AML-193 (cell line): ENCODE measurements around the gene TSPAN5.

Experiments used
- DNase-seq, 2 experiments: peaks; one replicate each; lab custom pipeline; 2025; lab: John Stamatoyannopoulos, UW

The TSPAN5 gene

DNA sequence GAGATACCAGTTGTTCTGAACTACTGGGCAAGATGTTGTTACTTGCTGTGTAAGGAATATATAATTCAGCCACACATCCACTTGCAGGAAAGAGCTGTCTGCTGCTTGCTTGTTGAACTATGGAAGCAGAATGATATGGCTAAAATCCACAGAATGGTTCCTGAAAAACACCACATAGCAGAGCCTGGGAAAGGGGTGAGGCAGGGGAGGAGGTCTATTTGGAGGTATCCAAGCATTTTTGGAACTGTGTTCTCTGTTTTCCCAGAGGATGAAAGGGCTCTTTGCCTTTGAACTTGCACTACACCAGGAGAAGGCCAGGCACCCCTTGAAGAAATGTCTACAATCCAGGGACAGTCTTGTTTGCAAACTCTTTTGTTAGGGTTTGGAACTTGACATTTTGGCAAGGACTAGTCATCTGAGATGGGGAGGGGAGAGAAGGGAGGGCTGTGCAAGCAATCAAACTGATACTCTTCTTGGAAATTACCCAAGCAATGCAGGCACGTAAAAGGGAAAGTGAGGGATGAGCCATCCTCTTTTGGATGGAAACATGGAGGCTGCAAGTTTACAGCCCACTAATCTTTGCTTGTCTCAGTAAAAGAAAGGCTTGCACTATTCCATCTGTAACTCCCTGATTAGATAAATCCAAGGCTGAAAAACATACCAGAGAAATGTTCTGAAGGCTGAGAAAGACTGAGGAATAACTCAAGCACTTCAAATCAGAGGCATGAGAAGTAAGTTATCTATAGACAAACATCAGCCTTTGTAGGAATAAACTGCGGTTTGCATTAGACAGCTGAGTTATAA, 141.0 kb downstream of the TSPAN5 start:
- DNase-seq: no peak

DNA sequence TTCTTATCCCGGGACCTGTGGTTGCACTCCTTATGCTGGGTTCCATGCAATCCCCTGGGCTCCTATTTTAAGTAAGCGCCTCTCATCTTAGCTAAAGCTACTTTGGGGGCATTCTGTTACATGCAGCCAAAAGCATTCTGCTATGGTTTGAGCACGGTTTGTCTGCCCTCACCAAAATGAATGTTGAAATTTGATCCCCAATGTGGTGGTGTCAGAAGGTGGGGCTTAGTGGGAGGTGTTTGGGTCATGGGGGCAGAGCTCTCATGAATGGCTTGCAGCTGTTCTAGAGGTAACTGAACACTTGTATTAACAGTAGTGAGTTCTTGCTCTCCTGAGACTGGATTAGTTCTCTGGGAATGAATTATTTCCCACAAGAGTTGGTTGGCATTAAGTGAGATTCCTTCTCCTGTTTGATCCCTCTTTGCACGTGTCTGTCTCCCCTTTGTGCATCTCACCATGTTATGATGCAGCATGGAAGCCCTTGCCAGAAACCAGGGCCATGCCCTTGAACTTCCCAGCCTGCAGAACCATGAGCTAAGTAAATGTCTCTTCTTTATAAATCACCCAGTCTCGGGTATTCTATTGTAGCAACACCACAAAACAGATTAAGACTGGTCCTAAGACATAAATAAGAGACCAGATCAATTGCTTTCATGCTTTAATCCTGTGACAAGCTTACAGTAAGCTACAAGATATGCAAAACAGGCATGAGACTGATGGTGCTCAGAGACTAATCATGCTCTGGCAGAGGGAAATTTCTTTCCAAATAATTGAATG, 141.8 kb downstream of the TSPAN5 start:
- DNase-seq: no peak

DNA sequence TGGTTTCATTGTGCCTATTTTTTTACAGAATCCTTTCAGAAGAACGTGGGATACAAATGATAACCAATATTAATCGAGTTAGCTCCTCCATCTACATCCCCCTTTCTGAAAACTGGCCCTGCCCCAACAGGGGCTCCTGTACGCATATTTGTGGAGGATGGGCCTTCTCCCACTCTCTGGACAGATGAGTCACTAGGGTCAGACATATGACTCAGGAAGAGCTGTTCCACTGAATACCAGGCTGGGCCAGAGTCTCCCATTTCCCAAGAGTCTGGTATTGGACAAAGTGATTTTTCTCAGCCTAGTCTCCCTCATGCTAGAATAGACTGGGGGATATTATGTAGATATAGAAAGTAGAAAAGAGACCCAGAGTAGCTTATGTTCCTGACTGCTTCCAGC, 142.4 kb downstream of the TSPAN5 start:
- no peak for DNase-seq

DNA sequence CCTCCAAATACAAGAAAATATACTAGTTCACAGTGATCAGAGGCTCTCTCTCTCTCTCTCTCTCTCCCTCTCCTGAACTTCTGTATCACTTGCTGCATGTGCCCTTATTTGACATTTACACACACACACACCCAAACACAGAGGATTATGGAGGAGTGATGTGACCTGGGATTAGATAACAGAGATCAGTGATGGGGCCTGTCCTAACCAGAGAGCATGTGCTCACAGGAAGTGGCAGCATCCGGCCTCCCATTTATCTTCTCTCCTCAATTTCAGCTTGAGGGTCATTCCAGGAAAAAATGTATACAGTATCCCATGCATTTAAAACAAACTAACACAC, 143.0 kb downstream of the TSPAN5 start:
- DNase-seq: no peak

DNA sequence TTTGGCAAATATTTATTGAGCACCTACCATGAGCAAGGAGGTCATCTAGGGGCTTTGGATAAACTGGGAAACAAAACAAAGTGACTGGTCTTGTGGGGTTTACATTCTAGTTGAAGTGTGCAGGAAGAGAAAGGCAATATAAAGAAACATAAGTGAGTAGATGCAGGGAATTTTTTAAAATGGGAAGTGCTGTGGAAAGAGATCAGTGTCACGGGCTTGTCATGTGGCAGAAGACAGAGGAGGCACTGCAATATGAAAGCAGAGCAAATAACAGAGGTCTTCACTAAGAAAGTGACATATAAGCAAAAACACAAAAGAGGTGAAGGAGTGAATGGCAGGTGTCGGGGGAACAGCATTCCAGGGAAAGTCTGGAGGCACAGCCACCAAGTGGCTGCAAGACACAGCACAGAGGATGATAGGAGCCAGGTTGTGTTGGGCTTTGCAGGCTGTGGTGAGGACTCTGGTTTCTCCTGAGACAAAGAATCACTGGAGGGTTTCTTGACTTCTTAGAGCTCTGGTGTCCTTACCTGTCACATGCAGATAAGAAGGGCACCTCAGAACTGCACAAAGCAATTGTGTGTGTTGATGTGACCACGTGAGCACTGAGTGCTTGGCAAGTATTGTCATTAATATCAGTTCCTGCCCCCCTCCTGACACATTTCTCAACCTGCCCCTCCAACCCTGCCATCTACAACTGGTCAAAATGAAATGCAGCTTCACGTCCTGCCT, 143.5 kb downstream of the TSPAN5 start:
- DNase-seq: no peak

DNA sequence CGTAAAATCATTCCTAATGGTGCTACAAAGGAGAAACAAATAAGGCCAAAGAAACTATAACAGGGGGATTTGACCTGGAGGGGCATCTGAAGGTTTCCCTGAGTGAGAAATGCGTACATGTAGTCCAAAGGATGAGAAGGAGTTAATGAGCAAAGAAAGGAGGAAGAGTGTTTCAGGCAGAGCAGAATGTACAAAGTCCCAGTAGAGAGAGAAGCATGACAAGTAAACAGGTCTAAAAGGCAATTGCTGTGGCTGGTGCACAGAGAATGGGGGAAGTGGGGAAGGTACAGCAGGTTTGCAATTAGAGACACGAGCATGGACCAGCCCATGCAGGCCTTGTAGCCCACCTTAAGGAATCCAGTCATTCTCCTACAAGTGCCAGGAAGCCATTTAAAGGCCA, 145.5 kb downstream of the TSPAN5 start:
- no peak for DNase-seq

DNA sequence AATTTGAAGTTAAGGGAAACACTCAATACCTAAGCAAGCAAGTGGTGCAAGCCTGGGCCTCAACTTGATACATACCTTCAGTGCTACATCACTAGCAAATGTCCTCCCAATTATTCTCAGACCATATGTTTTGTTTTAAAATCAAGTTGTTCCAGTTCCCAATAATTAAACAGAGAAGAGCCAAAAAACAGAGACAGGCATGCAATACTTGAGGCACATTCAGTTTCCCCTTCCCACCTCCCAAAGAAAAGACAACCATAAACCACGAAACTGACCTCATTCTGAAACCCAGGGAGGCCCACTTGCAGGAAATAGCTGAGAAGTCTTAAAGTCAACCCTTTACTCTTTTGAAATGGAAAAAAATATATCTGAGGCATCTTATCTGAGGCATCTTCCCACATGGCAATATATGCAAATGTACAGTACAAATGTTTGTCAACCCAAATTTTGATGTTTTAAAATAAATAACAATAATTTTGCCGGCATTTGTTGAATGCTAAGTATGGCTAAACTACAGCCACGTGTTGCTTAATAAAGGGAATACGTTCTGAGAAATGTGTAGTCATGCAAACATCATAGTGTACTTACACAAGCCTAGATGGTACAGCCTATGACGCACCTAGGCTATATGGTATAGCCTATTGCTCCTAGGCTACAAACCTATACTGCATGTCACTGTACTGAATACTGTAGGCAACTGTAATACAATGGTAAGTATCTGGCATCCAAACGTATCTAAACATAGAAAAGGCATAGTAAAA, 147.5 kb downstream of the TSPAN5 start:
- peak; percentile 22 to 28 for DNase-seq

DNA sequence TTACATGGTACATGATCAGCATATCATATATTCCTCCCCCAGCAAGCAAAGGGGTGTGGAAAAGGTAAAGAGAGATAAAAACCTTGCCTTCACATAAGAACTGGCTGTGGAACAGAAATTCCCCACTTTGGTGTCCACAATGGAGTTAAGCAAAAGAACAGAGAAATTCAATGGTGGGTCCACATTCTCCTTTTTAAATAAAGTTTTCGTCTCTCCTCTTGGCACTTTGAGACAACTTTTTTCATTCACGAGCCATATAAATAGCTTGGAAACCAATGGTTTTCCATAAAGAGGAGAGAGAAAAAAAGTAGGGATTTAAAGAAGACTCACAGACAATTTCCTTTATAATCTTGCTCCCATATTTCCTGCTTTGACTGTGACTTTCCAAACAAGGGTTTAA, 148.1 kb downstream of the TSPAN5 start:
- no peak for DNase-seq

DNA sequence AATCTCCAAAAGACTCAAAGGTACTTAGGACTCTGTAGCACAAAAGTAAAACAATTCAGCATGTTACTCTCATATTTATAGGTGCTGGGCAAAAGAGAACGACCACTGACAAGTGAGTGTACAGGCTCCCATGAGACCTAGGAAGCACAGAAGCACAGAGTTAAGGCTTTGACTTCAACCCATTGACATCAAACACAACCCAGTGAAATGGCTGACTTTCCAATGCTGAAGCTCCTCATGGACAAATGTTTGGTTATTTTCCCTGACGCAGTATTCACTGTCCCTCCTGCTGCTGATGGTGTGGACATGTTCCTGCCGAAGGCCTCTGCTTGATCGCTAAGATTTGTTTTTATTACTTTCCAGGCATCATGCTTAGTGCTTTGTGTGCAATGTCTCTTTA, 148.7 kb downstream of the TSPAN5 start:
- no peak for DNase-seq

DNA sequence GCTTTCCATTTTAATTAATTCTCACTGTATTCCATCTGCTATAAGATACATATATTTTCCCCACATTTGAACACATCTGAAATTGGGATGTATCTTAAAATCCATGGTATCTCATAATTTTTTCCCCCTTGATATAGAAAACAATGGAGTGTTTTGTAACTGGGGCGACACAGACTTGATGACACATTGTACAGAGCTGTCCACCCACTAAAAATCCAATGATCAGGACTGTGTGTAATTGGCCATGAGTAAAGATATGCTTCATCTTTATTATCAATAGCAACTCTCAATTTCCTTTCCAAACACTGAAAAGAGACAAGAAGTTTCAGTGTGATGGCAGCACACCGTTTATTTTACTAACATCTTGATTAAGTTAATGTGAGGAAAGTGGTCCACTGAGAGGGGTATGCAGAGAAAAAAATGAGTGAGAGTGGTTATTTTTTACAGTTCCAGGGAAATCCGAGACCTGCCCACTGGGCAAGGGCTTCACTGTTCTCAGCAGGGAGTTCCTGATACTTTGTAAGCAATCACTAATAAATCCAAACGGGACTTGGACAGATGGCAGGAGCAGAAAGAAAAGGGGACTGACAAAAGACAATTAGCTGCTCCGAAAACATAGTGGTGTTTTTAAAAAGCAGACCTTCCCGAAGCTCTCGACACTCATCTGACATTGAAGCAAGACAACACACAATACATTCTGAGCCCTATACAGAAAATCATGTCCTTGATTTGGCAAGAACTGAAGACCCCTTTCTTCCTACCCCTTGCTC, 149.4 kb downstream of the TSPAN5 start:
- DNase-seq: no peak

DNA sequence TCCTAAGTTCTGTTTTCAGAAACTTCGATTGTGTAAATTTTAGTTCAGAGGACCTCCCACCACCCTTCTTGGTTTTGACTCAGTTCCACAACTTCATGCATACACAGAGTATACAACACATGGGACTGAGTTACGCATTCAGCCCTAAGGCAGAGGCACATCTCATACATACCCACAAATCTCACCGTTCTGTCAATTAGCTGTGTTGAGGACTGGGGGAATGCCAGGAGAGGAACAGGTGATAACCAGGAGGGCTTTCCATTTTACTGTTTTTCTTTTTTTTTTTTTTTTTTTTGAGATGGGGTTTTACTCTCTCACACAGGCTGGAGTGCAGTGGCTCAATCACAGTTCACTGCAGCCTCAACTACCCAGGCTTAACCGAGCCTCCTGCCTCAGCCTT, 150.2 kb downstream of the TSPAN5 start:
- no peak for DNase-seq

DNA sequence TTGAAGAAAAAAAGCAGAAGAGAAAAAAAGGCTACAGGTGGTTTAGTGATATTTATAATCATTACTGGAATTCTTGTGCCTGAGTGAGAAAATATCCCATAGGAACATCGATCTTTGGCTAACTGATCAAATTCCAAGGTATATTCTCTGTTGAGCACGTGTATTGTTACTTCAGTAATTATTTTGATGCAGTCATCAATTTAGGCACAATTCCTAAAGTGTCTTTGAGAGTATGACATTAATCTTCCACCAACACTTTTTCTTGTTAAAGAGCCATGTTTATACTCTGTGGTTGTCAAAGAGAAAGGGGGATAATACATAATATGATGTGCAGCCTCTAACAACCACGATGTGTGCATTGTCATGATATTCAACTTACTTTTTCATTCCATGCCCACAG, 151.1 kb downstream of the TSPAN5 start:
- no peak for DNase-seq

DNA sequence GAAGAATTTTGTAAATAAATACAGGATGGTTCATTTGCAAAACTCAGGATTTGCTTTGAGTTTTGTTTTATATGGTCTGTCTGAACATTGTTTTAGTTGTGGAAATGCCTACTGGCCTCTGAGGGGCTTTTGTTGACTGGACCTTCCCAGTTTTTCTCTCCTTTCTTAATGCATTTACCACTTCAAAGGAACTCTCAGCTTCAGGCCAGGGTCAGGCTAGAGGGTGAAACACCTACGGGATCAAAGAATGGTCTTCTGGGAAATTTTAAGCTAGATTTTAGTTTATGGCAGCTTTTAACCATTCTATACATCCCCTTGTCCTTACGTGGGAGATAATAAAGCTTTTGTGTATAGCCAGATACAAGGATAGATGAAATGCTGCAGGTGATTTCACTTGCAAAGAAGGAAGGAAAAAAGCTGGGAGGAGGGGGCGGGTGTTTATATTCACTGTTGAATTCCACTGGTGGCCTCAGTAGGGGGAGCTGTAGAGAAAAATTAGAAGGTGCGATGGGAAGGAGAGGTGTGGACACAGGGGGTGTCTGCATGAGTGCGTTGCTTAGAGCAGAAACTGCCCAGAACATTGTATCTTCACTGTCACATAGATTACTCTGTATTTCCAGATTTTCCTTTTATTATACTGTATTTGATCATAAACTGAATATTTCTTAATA, 151.8 kb downstream of the TSPAN5 start:
- peak; percentile 10 to 24 for DNase-seq

DNA sequence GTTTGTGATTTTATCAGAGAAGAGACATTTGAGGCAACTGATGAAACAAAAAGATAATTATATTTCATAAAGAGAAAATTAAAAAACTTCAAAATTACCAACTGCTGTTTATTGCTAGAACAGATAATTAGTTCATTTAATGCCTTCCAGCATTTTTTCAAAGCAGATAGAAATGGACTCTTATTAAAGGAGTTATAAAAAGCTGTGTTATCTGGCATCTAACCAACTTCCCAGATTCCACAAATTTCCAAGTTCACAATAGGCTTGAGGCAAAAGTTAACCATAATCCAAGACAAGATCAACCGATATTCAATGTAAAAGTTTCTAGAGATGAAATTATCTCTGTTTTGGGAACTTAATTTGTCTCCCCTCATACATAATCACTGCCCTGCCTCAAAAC, 152.4 kb downstream of the TSPAN5 start:
- no peak for DNase-seq

DNA sequence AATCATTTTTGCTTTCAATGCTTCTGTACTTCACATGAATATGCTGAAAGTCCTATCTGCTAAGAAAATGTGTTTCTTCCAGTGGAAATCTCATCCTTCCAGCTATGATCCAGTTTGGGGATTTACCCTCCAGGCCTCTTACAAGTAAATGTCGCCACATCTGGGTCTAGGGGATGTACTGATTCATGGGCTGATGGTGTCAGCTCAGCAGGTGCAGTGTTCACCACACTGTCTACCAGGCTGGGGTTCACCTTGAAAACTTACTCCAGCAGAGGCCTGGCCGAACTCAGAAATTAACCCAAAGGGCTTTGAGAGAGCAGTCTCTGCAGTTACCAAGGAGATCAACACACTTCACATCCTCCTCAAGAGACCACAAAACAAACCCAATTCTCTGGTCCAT, 154.3 kb downstream of the TSPAN5 start:
- DNase-seq: no peak

DNA sequence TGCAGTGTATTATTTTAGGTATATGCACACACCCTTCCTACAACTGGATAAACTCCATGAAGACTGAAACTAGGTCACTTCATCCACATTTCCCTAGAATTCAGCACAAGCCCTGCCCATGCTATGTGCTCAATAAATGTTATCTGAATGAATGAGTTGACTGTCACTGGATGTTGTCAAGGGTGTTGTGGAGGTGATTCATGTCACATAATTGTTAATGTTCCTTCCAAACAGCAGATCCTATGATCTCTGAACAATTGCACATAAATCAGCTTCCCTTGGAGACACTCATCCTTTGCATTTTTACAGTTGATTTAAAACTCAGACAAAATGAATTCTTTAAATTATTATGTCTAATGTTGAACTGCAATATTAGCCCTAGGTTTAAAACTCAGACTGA, 154.7 kb downstream of the TSPAN5 start:
- no peak for DNase-seq

DNA sequence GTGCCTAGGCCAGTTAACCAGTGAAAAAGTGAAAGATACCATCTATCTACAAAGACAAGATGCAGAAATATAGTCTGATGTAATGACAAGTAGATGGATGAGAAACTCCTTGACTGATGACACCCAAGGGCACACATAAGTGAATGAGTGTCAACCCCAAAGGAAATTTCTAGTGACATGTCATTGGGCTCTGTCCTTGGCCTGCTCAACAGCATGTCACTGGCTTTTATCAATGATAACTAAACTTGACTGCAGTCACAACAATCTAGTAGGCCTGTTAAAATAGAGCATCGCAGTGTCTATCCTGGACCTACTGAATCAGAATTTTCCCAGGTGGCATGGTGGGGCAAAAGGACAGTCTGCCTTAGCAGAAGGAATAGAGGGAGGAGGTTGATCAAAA, 155.8 kb downstream of the TSPAN5 start:
- no peak for DNase-seq

DNA sequence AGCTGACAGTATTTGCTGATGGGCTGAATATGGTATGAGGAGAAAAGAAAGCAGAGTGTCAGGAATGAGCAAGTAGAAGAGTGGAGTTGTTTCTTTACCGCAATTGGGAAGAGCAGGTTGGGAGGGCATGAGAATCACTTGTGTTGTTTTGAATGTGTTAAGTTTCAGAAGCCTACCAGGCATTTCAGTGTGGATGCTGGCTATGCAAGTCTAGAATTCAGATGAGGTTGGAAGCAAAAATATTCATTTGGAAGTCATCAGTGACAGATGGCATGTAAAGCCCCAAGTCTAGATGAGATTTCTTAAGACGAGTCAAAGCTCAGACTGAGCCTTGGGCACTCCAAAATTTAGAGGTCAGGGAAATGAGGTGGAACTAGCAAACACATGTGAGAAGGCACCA, 156.4 kb downstream of the TSPAN5 start:
- no peak for DNase-seq

DNA sequence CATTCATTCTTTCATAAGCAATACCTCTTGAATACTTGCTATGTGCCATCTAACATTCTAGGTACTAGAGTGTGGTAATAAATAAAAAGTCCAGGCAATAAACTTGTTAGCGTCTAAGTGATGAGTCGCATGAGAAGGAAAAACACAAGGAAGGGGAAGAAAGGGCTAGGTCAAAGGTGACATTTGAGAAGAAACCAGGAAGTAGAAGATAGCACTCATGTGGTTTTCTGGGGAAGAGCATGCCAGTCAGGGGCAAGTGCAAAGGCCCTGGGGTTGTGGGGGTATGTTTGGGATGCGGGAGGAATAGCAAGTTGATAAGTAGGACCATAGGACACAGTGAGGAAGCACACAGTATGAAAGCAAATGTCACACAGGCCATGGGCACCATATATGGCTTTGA, 157.0 kb downstream of the TSPAN5 start:
- no peak for DNase-seq

DNA sequence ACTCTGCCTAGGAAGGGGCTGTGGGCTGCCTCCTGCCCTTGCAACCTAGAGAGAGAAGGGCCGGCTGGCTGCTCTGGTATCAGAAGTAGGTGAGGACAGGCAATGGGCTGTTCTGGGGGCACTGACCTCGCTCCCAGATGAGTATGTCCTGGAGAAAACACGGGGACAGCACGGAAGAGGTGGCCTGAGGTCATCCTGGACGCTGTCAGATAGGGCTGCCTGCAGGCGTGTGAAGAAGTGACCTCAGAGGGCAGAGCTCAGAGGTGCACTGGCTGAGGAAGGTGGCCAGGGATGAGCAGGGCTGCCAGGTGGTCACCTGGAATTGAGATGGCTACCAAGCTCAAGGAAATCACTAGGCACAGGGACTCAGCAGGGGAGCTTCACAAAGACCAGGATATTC, 159.6 kb downstream of the TSPAN5 start:
- DNase-seq: no peak
